Ishikawa (cell line): ENCODE data around the gene PLXDC2.

Source experiments
- EGR1 ChIP-seq: IDR thresholded peaks from 2 replicates; pipeline ENCODE4 v1.6.1; 2012
- MAX ChIP-seq: IDR thresholded peaks from 2 replicates; pipeline ENCODE4 v1.6.1; 2012
- RAD21 ChIP-seq: IDR thresholded peaks from 2 replicates; pipeline ENCODE4 v1.6.1; 2012; ENCODE audit warnings: low read depth
- TEAD4 ChIP-seq: IDR thresholded peaks from 2 replicates; pipeline ENCODE4 v1.6.1; 2012
- USF1 ChIP-seq: IDR thresholded peaks from 2 replicates; pipeline ENCODE4 v1.6.1; 2012
- YY1 ChIP-seq: IDR thresholded peaks from 2 replicates; pipeline ENCODE4 v1.6.1; 2012; ENCODE audit warnings: low read depth
- ZBTB7A ChIP-seq: IDR thresholded peaks from 2 replicates; pipeline ENCODE4 v1.6.1; 2012; ENCODE audit warnings: low read depth

- TF ChIP-seq ZBTB7A, result no peak
- TF ChIP-seq YY1, result no peak
- no peak for TF ChIP-seq MAX
- no peak for TF ChIP-seq TEAD4
- no peak for TF ChIP-seq RAD21
- no peak for TF ChIP-seq USF1
- TF ChIP-seq EGR1, result no peak
These were observed 112.7 kb downstream of the PLXDC2 start for GRCh38 chr10:19928936-19929335.
